GM12864 (cell line): Measurements from ENCODE around the gene PCMT1.
"Not testable (repeated sequence)": the region's sequence is repeated elsewhere in the genome, so short reads cannot be mapped to it uniquely, and the experiment has no call there.

Experiments
- DNase-seq: peaks from one replicate; pipeline ENCODE4 v3.0.0-alpha.2; 2011; ENCODE audit warnings: low read depth
- H3K4me3 ChIP-seq: 2 replicates; pipeline ENCODE4 v1.5.1; 2011; ENCODE audit warnings: mild to moderate bottlenecking, low read depth, low read length, control low read depth
- CTCF ChIP-seq: IDR thresholded peaks from 2 replicates; pipeline ENCODE4 v1.5.1; 2011; ENCODE audit warnings: low read depth, mild to moderate bottlenecking, moderate library complexity, low read length, control low read depth, inconsistent platforms; ENCODE audit errors: missing control alignments

PCMT1 gene

GRCh38 chr6:149833651-149834050 lies 84.1 kb downstream of the PCMT1 start:
- DNase-seq, result no peak
- H3K4me3 ChIP-seq, result no peak overlapping the region
- TF ChIP-seq CTCF, result no peak

GRCh38 chr6:149834513-149835481 lies 85.3 kb downstream of the PCMT1 start:
- peak; percentile 78 for TF ChIP-seq CTCF
- DNase-seq, result no peak
- no peak overlapping the region for H3K4me3 ChIP-seq

- no peak for DNase-seq
- no peak overlapping the region for H3K4me3 ChIP-seq
- peak; percentile 80 for TF ChIP-seq CTCF
Observed at GRCh38 chr6:149840345-149841075, 91.0 kb downstream of the PCMT1 start.

- TF ChIP-seq CTCF, result no peak
- no peak overlapping the region for H3K4me3 ChIP-seq
- no peak for DNase-seq
Observed at GRCh38 chr6:149842331-149842730, 92.8 kb downstream of the PCMT1 start.

GRCh38 chr6:149843051-149843633 lies 93.6 kb downstream of the PCMT1 start:
- H3K4me3 ChIP-seq, result no peak overlapping the region
- TF ChIP-seq CTCF, result no peak
- DNase-seq, result no peak

GRCh38 chr6:149844036-149844435 lies 94.5 kb downstream of the PCMT1 start:
- not testable (repeated sequence) for DNase-seq, H3K4me3 ChIP-seq

GRCh38 chr6:149844480-149844879 lies 94.9 kb downstream of the PCMT1 start:
- DNase-seq, result no peak
- TF ChIP-seq CTCF, result no peak
- H3K4me3 ChIP-seq, result no peak overlapping the region
